ENCODE measurements around the gene RTN4IP1.
"Not testable (repeated sequence)": the region's sequence is repeated elsewhere in the genome, so short reads cannot be mapped to it uniquely, and the experiment has no call there.

RTN4IP1 gene

DNA sequence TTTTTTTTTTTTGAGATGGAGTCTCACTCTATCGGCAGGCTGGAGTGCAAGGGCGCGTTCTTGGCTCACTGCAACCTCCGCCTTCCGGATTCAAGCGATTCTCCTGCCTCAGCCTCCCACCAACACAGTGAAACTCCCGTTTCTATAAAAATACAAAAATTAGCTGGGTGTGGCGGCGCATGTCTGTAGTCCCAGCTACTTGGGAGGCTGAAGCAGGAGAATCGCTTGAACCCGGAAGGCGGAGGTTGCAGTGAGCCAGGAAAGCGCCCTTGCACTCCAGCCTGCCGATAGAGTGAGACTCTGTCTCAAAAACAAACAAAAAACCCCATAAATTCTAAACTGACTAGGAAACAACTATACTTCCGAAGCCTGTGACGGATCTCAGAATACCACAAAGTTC lies 1.5 kb downstream of the RTN4IP1 start:
- not testable (repeated sequence) for DNase-seq (ENCODE audit: low spot score)

DNA sequence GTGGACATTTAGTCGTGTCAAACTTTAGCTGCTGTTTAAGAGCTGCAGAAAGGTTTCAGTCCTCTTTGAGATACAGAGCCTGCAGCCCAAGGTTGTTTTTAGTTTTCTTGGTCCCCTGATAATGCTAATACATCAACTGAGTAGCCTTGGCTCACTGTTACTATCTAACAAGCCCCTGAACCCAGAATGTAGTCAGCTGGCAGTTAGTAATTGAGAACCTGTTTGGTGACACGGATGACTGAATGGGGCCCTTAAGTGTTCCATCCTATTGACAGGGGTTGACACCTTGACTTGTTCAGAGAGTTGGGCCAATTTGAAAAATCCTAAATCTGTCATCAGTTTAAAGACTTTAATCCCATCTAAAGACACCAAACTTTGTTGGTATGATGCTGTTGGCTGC lies 2.8 kb downstream of the RTN4IP1 start:
- no peak for DNase-seq (ENCODE audit: low spot score)

DNA sequence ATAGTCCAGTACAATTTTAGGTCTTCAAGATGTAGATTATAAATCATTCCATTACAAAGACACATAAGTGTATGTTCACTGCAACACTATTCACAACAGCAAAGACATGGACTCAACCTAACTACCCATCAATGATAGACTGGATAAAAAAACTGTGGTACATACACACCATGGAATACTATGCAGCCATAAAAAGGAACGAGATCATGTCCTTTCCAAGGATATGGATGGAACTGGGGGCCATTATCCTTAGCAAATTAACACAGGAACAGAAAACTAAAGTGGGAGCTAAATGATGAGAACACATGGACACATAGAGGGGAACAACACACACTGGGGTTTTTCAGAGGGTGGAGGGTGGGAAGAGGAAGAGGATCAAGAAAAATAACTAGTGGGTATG lies 6.3 kb downstream of the RTN4IP1 start:
- no peak for DNase-seq (ENCODE audit: low spot score)

GRCh38 chr6:106622412-106622811 lies 6.9 kb downstream of the RTN4IP1 start:
- DNase-seq (ENCODE audit: low spot score), result no peak

GRCh38 chr6:106620931-106621672 lies 8.2 kb downstream of the RTN4IP1 start:
- DNase-seq (ENCODE audit: low spot score), result no peak

DNA sequence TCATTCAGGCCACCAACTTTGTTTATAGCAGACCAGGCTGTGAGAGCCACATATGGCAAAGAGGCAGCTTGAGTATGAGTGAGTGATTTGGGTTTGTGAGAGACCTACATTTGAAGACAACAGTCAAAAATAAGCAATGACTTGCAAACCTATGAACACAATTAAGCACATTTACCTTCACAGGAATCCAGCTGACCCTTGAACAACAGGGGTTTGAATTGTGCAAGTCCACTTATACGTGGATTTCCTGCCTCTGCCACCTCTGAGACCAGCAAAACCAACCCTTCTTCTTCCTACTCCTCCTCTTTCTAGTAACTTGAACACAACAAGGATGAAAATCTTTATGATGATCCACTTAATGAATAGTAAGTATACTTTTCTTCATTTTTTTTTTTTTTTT lies 10.1 kb downstream of the RTN4IP1 start:
- DNase-seq (ENCODE audit: low spot score), result no peak

GRCh38 chr6:106618324-106618723 lies 11.0 kb downstream of the RTN4IP1 start:
- no peak for DNase-seq (ENCODE audit: low spot score)

DNA sequence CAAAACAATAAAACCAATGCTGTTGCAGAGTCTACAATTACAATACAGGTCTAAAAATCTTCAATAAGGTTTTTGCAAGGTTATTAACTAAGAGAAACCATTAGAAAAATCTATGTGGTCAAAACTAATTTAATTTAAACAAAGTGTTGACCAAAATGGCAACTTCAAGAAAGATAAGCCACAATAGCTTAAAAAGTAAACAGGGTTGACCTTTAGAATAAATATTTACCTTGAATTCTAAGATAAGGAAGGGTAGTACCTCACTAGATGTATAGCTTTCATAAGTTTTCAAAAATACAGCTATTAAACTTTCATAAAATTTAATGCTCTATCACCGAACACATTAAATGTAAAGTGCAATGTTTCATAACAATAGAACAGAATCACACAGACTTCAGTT lies 11.4 kb downstream of the RTN4IP1 start:
- no peak for DNase-seq (ENCODE audit: low spot score)

- DNase-seq (ENCODE audit: low spot score), result no peak
Observed at GRCh38 chr6:106617302-106617701, 12.0 kb downstream of the RTN4IP1 start.

- no peak for DNase-seq (ENCODE audit: low spot score)
Observed at GRCh38 chr6:106614592-106615257, 14.6 kb downstream of the RTN4IP1 start.

DNA sequence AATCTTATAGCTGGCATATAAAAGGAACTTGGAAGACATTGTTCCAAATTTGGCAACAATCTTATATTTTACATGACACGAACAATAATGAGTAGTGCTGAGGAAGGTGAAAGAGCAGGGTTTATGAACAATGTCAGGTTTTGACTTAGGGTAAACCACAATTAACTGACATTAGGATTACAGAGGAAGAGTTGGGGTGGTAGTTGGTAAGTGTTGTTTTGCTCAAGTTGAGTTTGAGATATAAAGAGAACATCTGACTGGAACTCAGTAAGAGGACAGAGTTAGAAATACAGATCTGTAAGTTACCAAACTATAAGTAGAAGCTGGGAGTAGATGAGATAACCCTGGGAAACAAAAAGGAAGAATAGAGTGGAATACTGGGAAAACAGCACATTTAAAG lies 15.1 kb downstream of the RTN4IP1 start:
- DNase-seq (ENCODE audit: low spot score), result no peak

DNA sequence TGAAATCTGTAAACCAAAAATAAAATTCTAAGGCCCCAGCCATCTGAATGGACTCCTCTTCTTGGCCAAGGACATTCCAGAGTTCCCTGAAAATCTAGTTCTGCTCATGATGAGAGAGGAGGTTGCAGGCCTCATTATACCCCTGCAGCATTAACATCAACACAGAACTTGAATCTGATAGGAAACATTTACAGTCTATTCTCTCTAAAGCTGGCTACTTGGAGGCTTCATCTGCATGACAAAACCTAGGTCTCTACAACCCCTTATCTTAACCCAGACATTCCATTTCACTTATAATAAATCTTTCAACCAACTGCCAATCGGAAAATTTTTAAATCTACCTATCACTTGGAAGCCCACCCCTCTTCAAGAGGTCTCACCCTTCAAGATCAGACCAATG lies 15.7 kb downstream of the RTN4IP1 start:
- no peak for DNase-seq (ENCODE audit: low spot score)

GRCh38 chr6:106612671-106613416 lies 16.5 kb downstream of the RTN4IP1 start:
- DNase-seq (ENCODE audit: low spot score), result no peak

DNA sequence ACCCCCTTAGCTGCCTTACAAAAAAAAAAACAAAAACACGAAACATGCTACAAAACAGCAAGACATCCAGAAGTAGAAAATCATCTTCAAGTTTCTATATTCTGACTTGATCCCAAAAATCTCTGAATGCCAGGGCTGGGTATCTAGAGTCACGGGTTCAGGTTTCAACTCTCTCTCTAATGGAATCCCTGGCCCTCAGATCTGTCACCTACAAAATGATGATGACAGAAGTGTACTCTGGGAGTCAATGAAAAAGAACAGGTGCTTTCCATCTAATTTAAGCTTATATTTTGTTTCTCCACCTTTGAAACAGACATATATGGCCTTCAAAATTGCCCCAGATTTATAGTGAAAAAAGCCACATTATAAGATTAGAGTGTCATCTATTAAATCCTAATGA lies 18.3 kb downstream of the RTN4IP1 start:
- DNase-seq (ENCODE audit: low spot score), result no peak

GRCh38 chr6:106609699-106610098 lies 19.6 kb downstream of the RTN4IP1 start:
- DNase-seq (ENCODE audit: low spot score), result no peak

- no peak for DNase-seq (ENCODE audit: low spot score)
Observed at GRCh38 chr6:106608080-106608668, 21.1 kb downstream of the RTN4IP1 start.

DNA sequence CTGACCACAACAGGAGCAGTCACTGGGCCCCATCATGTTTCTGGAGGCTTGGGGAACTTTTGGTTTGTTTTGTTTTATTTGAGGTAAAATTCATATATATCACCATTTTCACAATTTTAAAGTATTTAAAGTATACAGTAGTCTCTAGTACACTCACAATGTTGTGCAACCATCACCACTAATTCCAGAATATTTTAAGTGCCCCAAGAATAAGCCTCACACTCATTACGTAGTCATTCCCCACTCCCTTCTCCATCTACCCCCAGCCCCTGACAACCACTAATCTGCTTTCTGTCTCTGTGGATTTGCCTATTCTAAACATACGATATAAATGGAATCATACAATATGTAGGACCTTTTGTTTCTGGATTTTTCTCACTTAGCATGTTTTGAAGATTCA lies 29.0 kb downstream of the RTN4IP1 start:
- no peak for DNase-seq (ENCODE audit: low spot score)

DNA sequence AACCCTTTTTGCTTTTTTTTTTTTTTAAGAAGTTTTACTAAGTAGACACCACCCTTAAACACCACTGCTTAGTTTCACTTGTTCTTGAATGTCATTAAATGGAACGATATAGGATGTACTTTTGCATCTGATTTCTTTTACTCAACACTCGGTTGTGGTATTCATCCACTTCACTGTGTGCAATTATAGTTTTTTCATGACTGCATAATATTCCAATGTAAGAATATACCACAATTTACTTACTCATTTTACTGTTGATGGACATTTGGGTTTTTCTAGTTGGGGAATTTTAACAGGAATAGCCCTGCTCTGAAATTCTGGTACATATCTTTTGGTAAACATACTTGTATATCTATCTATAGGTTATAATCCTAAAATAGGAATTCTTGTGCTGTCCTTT lies 29.9 kb downstream of the RTN4IP1 start:
- no peak for DNase-seq (ENCODE audit: low spot score)

GRCh38 chr6:106591111-106591825 lies 38.0 kb downstream of the RTN4IP1 start:
- no peak for DNase-seq (ENCODE audit: low spot score)

- not testable (repeated sequence) for DNase-seq (ENCODE audit: low spot score)
Observed at GRCh38 chr6:106588937-106589336, 40.4 kb downstream of the RTN4IP1 start.

DNA sequence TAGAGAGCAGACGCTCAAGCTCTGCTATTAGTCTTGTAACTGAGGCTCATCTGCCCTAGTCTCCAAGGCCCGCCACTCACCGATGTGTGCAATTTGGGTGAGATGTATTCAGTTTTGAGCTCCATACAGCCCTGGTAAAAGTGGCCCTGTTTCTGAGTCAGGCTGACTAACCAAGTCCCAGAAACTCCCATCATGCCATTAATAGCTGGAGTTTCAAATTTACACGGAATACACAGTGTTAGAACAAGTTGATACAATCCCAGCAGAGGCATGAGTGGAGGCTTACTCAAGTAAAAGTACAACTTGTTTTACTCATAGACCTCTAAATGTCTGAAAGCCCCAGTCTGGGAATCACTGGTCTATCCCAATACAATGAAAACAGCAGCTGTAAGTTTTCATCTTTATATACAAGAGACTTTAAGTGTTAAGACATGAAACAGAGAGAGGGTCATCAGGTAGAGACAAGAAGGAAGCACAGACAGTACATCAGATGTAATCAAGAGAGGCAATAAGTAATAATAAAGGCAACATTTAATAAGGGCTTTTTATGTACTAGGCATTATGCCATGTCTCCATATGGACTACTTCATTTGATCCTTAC lies 42.4 kb downstream of the RTN4IP1 start:
- DNase-seq (ENCODE audit: low spot score), result no peak

DNA sequence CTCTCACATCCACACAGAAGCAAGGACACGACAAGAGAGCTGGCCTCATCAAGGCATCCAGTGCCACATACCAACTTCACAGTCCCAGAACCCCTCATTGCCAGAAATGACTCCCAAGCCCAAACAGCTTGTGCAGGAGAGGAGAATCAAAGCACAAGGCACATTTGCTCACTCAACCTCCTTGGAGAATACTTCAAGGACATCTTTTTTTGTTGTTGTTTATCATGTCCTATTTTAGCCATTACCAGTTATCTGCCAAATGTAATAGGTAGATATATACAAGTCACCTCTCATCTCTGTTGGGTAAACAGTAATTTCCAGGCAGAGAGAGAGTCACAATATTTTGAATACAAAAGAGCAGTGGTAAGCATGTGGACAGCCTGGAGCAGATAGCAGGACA lies 47.8 kb downstream of the RTN4IP1 start:
- no peak for DNase-seq (ENCODE audit: low spot score)
